HFF-Myc (cell line): ENCODE data around the gene OSBPL3.

ENCODE experiments used
- DNase-seq: peaks from one replicate; pipeline ENCODE4 v3.0.0-alpha.2; 2011; ENCODE audit warnings: low read depth; ENCODE audit errors: extremely low read depth
- H3K4me3 ChIP-seq: replicated peaks from 2 replicates; pipeline ENCODE4 v1.5.1; 2011; ENCODE audit warnings: low read depth, mild to moderate bottlenecking, control low read depth, low read length
- CTCF ChIP-seq: IDR thresholded peaks from 2 replicates; pipeline ENCODE4 v1.5.1; 2012; ENCODE audit warnings: mild to moderate bottlenecking, low read depth, low read length, control low read depth; ENCODE audit errors: missing control alignments

Gene OSBPL3

GRCh38 chr7:24903559-24903958, 76.4 kb downstream of the OSBPL3 start:
- no peak overlapping the region for H3K4me3 ChIP-seq
- no peak for DNase-seq
- no peak for TF ChIP-seq CTCF

GRCh38 chr7:24902931-24903330, 77.0 kb downstream of the OSBPL3 start:
- TF ChIP-seq CTCF = no peak
- H3K4me3 ChIP-seq = no peak overlapping the region
- DNase-seq = no peak

GRCh38 chr7:24902276-24902675, 77.7 kb downstream of the OSBPL3 start:
- H3K4me3 ChIP-seq = no peak overlapping the region
- TF ChIP-seq CTCF = no peak
- DNase-seq = no peak

DNA sequence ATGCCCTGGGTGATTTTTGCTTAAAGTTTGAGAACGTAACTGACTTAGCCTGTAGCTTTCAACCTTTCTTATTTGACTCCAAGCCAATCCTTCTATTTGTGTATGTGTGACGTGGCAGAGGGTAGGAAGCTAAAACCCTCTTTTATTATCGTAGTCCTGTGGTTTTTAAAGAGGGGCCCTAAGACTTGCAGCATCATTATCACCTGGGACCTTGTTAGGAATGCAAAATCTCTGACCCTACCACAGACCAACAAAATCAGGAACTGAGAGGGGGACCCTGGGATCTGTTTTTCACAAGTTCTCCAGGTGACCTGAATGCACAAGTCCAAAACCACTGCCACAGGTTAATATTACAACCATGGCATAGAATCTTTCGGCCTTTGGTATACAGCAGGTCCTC, 80.1 kb downstream of the OSBPL3 start:
- TF ChIP-seq CTCF = no peak
- DNase-seq = no peak
- no peak overlapping the region for H3K4me3 ChIP-seq

DNA sequence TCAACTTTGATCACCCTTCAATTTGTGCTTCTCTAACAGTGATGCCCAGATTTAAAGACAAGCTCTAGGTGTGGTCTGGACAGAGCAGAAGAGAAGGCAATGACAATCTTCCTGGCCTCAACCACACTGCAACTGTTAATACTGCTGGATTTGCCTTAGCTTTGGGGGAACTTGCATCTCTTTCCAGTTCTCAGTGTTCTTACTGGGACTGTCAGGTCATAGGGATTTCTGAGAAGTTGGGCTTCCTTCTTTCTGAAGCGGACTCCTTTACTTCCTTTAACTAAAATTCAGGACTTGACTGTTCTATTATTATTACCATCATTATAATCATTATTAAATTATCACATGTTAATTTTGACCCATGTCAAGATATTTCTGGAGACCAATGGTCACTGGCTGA, 80.8 kb downstream of the OSBPL3 start:
- no peak overlapping the region for H3K4me3 ChIP-seq
- TF ChIP-seq CTCF = no peak

DNA sequence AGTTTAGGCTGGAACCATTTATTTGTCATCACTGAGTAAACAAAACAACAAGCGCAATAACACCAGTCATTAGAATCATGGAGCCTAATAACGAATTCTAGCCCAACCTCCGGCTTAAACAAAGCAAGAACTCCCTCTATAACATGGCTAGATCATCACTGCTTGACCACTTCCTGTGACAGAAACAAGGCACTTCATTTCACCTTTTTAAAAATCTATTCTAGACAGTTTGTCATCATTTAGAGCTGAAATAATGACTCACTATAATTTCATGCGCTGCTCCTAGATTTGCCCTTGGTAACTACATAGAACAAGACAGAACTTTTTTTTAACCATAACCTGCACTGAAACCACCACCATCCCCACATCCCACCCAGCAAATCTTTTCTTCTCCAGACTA, 81.3 kb downstream of the OSBPL3 start:
- no peak overlapping the region for H3K4me3 ChIP-seq
- no peak for DNase-seq
- no peak for TF ChIP-seq CTCF

More for the DNA sequence above, 80.8 kb downstream of the OSBPL3 start:
- no peak for DNase-seq

DNA sequence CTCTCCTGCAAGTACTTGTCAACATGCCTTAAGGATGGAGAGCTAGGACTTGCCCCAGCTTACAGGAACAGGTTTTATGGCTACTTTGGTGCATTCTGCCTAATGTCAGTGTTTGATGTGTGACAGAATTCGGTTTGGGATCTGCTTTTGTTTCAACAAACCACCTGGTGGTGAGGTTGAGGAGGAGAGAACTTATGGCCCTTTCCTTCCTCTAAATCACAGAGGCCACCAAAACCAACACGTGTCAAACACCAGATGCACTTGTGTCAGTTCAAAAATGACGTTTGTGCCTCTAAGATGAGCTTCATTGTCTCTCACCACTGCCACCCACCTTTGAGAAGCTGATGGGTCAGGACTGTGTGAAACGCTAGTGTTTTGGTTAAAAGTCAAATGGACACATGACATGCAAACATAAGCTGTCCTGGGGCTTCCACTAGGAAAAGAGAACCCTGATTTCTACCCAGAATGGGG, 83.9 kb downstream of the OSBPL3 start:
- DNase-seq = no peak
- H3K4me3 ChIP-seq = no peak overlapping the region
- no peak for TF ChIP-seq CTCF
